Right lobe of liver (tissue), 6 donors: ENCODE results near the gene ANO7. TPM values are rescaled to one million over a fixed set of nuclear protein-coding genes. Genes with fewer than 3 reads are reported as not detected.

Experiments used
- ATAC-seq, 4 donors: fragments of 200-7000 bp; cut with Tn5 transposase; one replicate each; pipeline ENCODE4 v1.9.1; 2020; ENCODE audit warnings: mild to moderate bottlenecking in 4 of 4, moderate library complexity in 4 of 4
- DNase-seq, 3 donors: peaks; one replicate each; pipeline ENCODE4 v3.0.0-alpha.2; 2020
- H3K27ac ChIP-seq, 3 donors: fragments of 200-600 bp; one replicate each; pipeline ENCODE4 v1.8.0; 2022
- H3K27me3 ChIP-seq, 2 donors: fragments of 200-600 bp; one replicate each; pipeline ENCODE4 v1.8.0; 2022
- H3K36me3 ChIP-seq, 4 donors: fragments of 200-600 bp; sonication (generic) in 1 of 4; one replicate each; pipeline versions ENCODE4 v1.5.1 to v1.8.0; 2017 to 2022; ENCODE audit warnings: control low read depth in 1 of 4
- H3K4me1 ChIP-seq, 4 donors: fragments of 200-600 bp; sonication (generic) in 1 of 4; one replicate each; pipeline versions ENCODE4 v1.5.1 to v1.8.0; 2017 to 2022; ENCODE audit warnings: control low read depth in 1 of 4
- H3K4me3 ChIP-seq, 3 donors: fragments of 200-600 bp; one replicate each; pipeline ENCODE4 v1.8.0; 2022
- H3K9me3 ChIP-seq, 4 donors: fragments of 200-600 bp; sonication (generic) in 1 of 4; one replicate each; pipeline versions ENCODE4 v1.5.1 to v1.8.0; 2017 to 2022; ENCODE audit warnings: control low read depth in 1 of 4
- POLR2A ChIP-seq: fragments of 450-650 bp; IDR thresholded peaks from one replicate; pipeline ENCODE4 v1.6.1; 2017; ENCODE audit warnings: antibody characterized with exemption, mild to moderate bottlenecking
- whole genome bisulfite sequencing: methylation state at CpG from one replicate; pipeline ENCODE4 v1.1.6; 2018; ENCODE audit warnings: low coverage, low lambda C conversion rate; ENCODE audit not compliant: insufficient coverage; ENCODE audit errors: missing lambda C conversion rate; 5-methylcytosine and 5-hydroxymethylcytosine counted together
- intact Hi-C, 2 donors: fragments of 100-400 bp; cut with DNase I; formaldehyde crosslinking; loops; one replicate each; pipeline versions ENCODE4 v1.11.2 to v1.14.1; 2022
- total RNA-seq, 6 experiments: library from RNA; depleted of rRNA in 2 of 6; stranded (reverse); fragments of >200 nt in 2 of 6; fragmentation: NEBNext Ultra II Directional in 3 of 6; extraction: Animal tissue kit (Norgen Biotek cat#: 25700) in 3 of 6; gene quantifications; one replicate each; pipeline versions ENCODE4 v1.1.0 to v1.2.4, GENCODE V29; 2016 to 2023
- TF ChIP-seq, protein P1 (sequence below), 4 donors: fragments of 200-600 bp in 3 of 4; fragments of 450-650 bp in 1 of 4; IDR thresholded peaks; one replicate each; pipeline versions ENCODE4 v1.5.1 to v1.8.0; 2016 to 2022; ENCODE audit warnings: antibody characterized with exemption in 4 of 4, mild to moderate bottlenecking in 2 of 4
- donor health status: DM: no; HTN: yes; CAD: no.
- donor health status: DM: no; HTN: no; CAD: no.
- donor health status: DM: no; HTN: no; CAD: no.
- donor health status: DM: no; HTN: yes; CAD: no.
- donor health status: DM: no; HTN: yes; CAD: no.

The ANO7 gene
- total RNA-seq, 6 experiments from 2014 or later: 0.61 to 2.4 (median 0.97) TPM

DNA sequence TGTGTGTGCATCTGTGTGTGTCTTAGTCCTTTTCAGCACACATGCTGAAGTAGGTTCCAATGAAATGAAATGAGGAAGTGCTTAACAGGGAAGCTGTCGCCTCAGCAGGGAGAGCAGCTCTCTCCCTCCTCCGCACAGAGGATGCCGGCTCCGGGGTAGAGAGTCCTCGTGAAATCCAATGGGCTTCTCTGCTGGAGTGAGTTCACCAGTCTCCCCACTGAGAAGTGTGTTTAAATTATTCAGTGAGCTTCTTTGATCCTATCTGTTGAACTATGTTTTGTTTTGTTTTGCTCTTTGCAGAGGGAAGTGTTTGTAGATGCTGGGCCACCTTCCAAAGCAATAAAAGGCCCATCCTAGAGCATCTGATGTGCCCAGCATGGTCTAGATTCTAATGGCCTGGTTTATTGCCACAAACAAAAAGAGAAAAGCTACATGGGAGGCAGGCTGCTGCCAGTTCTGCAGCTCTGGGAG is 31.5 kb upstream of the ANO7 start:
- peaks cover 0 to 37% (median 15%) of the 10 kb centered on the region in 4 donors for H3K36me3 ChIP-seq
- no peak for ATAC-seq
- intact Hi-C loops: no loop called here
- no peak overlapping the region for H3K27ac ChIP-seq
- TF ChIP-seq POLR2A: no peak
- TF ChIP-seq, protein P1, sequence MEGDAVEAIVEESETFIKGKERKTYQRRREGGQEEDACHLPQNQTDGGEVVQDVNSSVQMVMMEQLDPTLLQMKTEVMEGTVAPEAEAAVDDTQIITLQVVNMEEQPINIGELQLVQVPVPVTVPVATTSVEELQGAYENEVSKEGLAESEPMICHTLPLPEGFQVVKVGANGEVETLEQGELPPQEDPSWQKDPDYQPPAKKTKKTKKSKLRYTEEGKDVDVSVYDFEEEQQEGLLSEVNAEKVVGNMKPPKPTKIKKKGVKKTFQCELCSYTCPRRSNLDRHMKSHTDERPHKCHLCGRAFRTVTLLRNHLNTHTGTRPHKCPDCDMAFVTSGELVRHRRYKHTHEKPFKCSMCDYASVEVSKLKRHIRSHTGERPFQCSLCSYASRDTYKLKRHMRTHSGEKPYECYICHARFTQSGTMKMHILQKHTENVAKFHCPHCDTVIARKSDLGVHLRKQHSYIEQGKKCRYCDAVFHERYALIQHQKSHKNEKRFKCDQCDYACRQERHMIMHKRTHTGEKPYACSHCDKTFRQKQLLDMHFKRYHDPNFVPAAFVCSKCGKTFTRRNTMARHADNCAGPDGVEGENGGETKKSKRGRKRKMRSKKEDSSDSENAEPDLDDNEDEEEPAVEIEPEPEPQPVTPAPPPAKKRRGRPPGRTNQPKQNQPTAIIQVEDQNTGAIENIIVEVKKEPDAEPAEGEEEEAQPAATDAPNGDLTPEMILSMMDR (IDR thresholded peaks at IDR 0.05): no peak
- H3K4me1 ChIP-seq: no peaks in the 10 kb centered on the region
- DNase-seq: no peak
- no peaks in the 10 kb centered on the region for H3K27me3 ChIP-seq
- 63% methylated on average over 3 of the region's 5 CpGs for WGBS
- no peak overlapping the region for H3K4me3 ChIP-seq
- no peaks in the 10 kb centered on the region for H3K9me3 ChIP-seq

DNA sequence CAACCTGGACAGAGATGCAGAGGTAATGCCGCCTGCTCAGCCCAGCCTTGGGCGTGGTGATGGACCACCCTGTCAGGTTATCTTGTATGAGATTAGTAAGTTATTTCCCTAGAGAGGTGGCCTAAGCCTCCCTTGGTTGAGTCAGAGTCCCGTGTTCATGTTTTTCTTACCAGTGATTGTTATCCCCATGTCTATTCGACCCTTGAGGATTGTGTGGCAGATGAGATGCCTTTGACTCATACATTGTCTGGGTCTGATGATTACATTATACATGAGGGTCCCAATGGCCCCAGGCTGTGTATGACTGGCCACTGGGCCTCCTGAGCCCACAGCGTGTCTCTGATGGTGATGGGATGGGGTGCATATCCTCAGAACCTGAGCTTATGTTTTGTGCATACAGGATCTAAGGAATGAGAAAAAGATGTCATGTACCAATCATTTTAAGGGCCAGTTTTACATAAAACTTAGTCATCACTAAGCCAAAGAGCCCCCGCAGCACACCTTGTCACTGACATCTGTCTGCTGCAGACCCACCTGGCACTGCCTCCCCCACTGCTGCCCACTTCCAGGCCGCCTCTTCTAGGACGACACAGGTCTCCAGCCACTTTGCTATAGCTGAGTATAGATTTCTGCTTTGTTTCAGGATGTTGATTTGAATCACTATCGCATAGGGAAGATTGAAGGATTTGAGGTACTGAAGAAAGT is 30.5 kb upstream of the ANO7 start:
- Histone ChIP-seq H3K9me3 (no peaks in the 10 kb centered on the region), H3K27ac (no peak overlapping the region), H3K27me3 (no peaks in the 10 kb centered on the region), H3K4me1 (no peaks in the 10 kb centered on the region), H3K36me3 (peaks cover 0 to 38% (median 15%) of the 10 kb centered on the region in 4 donors), H3K4me3 (no peak overlapping the region)
- WGBS: 91% methylated on average over 8 of the region's 9 CpGs
- no peak for DNase-seq
- no peak for ATAC-seq
- intact Hi-C loops: no loop called here
- no peak for TF ChIP-seq POLR2A
- TF ChIP-seq, protein P1 (IDR thresholded peaks at IDR 0.05): no peak

DNA sequence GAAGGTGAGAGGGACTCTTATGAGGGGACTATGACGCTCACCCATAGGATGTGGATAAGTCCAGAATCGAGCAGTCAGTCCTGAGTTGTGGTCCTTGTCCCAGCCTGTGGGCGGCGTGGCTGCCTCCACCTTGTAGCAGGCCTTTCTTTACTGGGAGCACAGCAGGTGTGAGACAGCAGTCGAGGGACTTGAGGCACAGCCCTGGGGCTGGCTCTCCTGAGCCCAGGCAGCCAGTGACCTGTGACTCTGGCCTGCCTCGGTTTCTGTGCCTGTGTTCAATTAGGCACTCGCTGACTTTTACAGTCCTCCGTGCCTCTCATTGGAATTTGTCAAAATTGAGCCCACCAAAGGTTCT is 30.0 kb upstream of the ANO7 start:
- TF ChIP-seq, protein P1 (IDR thresholded peaks at IDR 0.05): no peak
- no peak for TF ChIP-seq POLR2A
- Histone ChIP-seq H3K36me3 (peaks cover 0 to 43% (median 17%) of the 10 kb centered on the region in 4 donors), H3K4me3 (no peak overlapping the region), H3K27ac (no peak overlapping the region), H3K9me3 (no peaks in the 10 kb centered on the region), H3K27me3 (no peaks in the 10 kb centered on the region), H3K4me1 (no peaks in the 10 kb centered on the region)
- intact Hi-C loops: no loop called here
- 83% methylated on average over 4 of the region's 8 CpGs for WGBS
- ATAC-seq: no peak
- DNase-seq: no peak

DNA sequence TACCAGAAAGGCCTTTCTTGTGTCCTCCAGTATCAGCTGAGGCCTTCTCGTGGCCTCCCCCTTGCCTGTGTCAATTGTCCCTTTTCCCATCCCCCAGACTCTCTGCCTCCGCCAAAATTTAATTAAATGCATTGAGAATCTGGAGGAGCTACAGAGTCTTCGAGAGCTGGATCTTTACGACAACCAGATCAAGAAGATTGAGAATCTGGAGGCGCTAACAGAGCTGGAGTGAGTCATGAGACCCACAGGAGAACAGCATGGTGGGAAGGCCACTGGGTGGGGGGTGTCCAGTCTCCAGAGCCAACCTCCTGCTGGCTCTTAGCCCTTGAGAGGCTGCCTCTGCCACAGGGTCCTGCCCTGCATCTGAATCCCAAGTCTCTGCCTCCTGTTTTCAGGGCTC is 29.4 kb upstream of the ANO7 start:
- H3K9me3 ChIP-seq: no peaks in the 10 kb centered on the region
- H3K4me1 ChIP-seq: no peaks in the 10 kb centered on the region
- no peaks in the 10 kb centered on the region for H3K27me3 ChIP-seq
- DNase-seq (no peak), ATAC-seq (no peak)
- peaks cover 0 to 49% (median 19%) of the 10 kb centered on the region in 4 donors for H3K36me3 ChIP-seq
- no peak overlapping the region for H3K4me3 ChIP-seq
- intact Hi-C loops: no loop called here
- 92% methylated on average over 2 of the region's 5 CpGs for WGBS
- no peak overlapping the region for H3K27ac ChIP-seq
- TF ChIP-seq, protein P1 (IDR thresholded peaks at IDR 0.05): no peak
